M059J (cell line): ENCODE measurements around the gene CSTF2. TPM values are rescaled to one million over a fixed set of nuclear protein-coding genes. Genes with fewer than 3 reads are reported as not detected.

ENCODE experiments used
- DNase-seq: peaks from one replicate; pipeline ENCODE4 v3.0.0-alpha.2; 2012; ENCODE audit warnings: low read depth
- total RNA-seq: library from RNA; depleted of rRNA; stranded (reverse); fragments of >200 nt; shearing (Covaris generic); gene quantifications from 2 replicates; pipeline ENCODE4 v1.2.3, GENCODE V29; 2014; rRNA removed

The CSTF2 gene
- total RNA-seq, 1 experiment from 2014 or later, result 55.3 TPM

- DNase-seq, result no peak
Observed at GRCh38 chrX:100870527-100870926, 50.3 kb downstream of the CSTF2 start.

DNA sequence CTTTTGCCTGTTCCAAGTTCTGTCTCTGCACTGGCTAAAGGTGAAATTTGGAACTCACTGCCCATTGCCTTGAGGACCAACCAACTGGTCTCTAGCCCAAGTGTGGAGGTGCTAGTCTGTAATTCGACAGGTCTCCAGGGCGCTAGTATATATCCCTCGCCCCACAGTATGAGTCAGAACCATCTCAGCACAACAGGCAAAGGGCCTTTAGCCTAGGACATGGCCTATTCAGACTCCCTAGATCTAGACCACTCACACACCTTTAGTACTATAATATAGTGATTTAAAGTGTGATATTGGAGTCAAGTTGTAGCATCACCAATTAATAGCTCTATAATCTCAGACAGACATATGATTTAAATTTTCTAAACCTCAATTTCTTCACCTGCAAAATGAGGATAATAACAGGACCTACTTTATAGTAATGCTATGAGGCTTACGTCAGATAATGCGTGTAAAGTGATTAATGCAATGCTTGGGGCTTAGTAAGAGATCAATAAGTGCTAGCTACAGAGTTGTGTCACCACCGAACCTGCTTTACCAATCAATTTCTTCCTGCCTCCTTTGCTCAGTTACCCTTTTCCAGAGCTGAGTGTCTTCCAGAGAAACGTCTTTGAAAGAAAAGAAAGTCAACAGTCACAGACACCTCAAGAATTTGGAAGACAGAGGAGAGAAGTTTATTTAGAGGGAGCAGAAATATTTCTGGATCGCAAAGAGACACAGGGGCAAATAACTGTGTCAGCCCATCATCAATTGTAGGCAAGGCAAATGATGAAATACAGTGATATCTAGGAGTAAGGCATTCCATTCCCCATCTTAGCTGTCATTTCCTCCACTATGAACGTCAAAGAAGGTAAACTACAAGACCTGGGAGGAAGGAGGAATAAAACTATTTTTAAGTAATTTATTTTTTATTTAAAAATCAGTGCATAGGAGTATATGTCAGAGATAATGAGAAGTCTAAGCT lies 51.7 kb downstream of the CSTF2 start:
- no peak for DNase-seq

DNA sequence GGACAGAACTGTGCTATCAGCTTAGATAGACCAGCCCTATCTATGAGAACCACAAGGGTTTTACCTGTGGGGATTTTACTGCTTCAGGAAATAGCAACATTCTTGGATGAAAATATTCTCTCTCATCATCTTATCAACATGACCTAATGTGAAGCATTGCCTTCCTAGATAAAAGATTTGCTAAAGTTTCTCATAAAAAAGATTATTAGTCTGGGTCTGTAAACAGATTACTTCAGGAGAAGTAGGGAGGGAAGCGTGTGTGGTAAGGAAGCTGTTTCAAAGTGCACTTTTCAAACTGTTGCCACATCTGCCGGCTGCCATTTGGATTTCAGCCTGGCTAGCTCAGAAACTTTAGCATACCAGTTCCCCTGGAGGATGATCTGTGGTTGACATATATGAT lies 54.1 kb downstream of the CSTF2 start, which contains the start of gene NOX1:
Gene NOX1 (minus strand): TSS at position 35 of the 400 bp plus-strand sequence. CDS start 220 bp downstream, outside the sequence.
- DNase-seq, result no peak

GRCh38 chrX:100880368-100880767 lies 60.2 kb downstream of the CSTF2 start:
- DNase-seq, result no peak

DNA sequence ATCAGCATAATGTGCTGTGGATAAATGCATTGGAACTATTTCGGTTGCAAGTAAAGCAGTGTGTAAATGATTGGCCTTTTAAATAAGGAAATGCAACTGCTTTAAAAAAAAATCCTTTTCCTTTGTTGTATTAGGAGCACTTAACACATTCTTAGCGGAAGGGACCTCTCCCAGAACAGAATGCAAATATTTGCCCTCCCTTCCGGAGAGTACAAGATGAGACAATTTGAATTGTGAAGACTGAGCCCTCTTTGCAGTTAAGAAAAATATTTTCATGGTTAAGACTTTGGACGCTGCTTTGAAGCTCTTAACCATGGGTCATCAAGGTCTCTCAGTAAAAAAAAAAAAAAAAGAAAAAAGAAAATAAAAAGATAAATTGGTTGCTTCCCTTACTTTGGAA lies 63.5 kb downstream of the CSTF2 start:
- no peak for DNase-seq

Other genes with a start within 250 kb of the CSTF2 start
- not detected in 2 replicates for gene TNMD, start 235.5 kb upstream of the CSTF2 start, total RNA-seq
- 52.0 and 66.0 TPM in 2 replicates for gene TSPAN6, start 183.6 kb upstream of the CSTF2 start, total RNA-seq
- 58.5 and 81.9 TPM in 2 replicates for gene SRPX2, start 176.2 kb upstream of the CSTF2 start, total RNA-seq
- 9.1 and 13.3 TPM in 2 replicates for gene SYTL4, start 88.3 kb upstream of the CSTF2 start, total RNA-seq
- gene NOX1, start 54.0 kb downstream of the CSTF2 start, total RNA-seq, result not detected in 2 replicates
- gene XKRX, start 108.5 kb downstream of the CSTF2 start, total RNA-seq, result 3.2 and 3.7 TPM in 2 replicates
- gene ARL13A, start 149.3 kb downstream of the CSTF2 start, total RNA-seq, result not detected in 2 replicates
- gene TRMT2B, start 231.7 kb downstream of the CSTF2 start, total RNA-seq, result 31.4 and 32.8 TPM in 2 replicates